A549 (cell line): Measurements from ENCODE around the gene GPRC5D. TPM values are rescaled to one million over a fixed set of nuclear protein-coding genes. Genes with fewer than 3 reads are reported as not detected.

Experiments
- ATAC-seq, 2 experiments: fragments of 200-7000 bp in 1 of 2; fragments of >200 bp in 1 of 2; cut with Nextera tagmentation in 1 of 2; cut with Tn5 transposase in 1 of 2; 3 replicates each; pipeline versions ENCODE4 v1.8.0 to v1.9.1; 2018 to 2020; ENCODE audit warnings: mild to moderate bottlenecking in 1 of 2, moderate library complexity in 1 of 2
- CTCF ChIA-PET: fragments of 300-600 bp; sonication (Branson Sonifier 250); formaldehyde crosslinking; extraction: SDS; loops from one replicate; lab custom pipeline; 2021; ENCODE audit warnings: antibody characterized with exemption, inconsistent platforms; lab: Yijun Ruan, JAX
- POLR2A ChIA-PET: fragments of 350-600 bp; formaldehyde crosslinking; extraction: SDS; loops from one replicate; lab custom pipeline; 2021; ENCODE audit warnings: antibody characterized with exemption, inconsistent platforms; lab: Yijun Ruan, JAX
- DNase-seq, 2 experiments: peaks; one replicate each; pipeline versions ENCODE4 v3.0.0 to v3.0.0-alpha.2; 2011 to 2016; ENCODE audit warnings: low read depth in 1 of 2, low spot score in 1 of 2
- FAIRE-seq: peaks from 2 replicates; lab custom pipeline; 2011; peaks lifted over from hg19 to GRCh38; lab: Jason Lieb, UNC
- H3K27ac ChIP-seq, 2 experiments: fragments of >200 bp; sonication (Bioruptor Twin); formaldehyde crosslinking; 3 replicates each; pipeline ENCODE4 v1.5.1; 2016 to 2017
- H3K4me1 ChIP-seq: fragments of >200 bp; sonication (Bioruptor Twin); formaldehyde crosslinking; 3 replicates; pipeline ENCODE4 v1.6.1; 2016
- H3K4me2 ChIP-seq: fragments of >200 bp; sonication (Bioruptor Twin); formaldehyde crosslinking; 3 replicates; pipeline ENCODE4 v1.6.1; 2016
- H3K4me3 ChIP-seq: fragments of >200 bp; sonication (Bioruptor Twin); formaldehyde crosslinking; 3 replicates; pipeline ENCODE4 v1.5.1; 2016
- H3K9me3 ChIP-seq: fragments of >200 bp; sonication (Bioruptor Twin); formaldehyde crosslinking; 3 replicates; pipeline ENCODE4 v1.6.1; 2016
- CBX2 ChIP-seq: fragments of 200-600 bp; sonication (generic); IDR thresholded peaks from 2 replicates; pipeline ENCODE4 v1.6.1; 2016; ENCODE audit warnings: low read depth, mild to moderate bottlenecking, borderline replicate concordance
- E2F6 ChIP-seq: IDR thresholded peaks from 2 replicates; pipeline ENCODE4 v1.6.1; 2012; ENCODE audit warnings: low read depth, borderline replicate concordance
- EP300 ChIP-seq, 2 experiments: fragments of >200 bp; sonication (Bioruptor Twin); formaldehyde crosslinking; IDR thresholded peaks; 2 replicates in 1 of 2; 3 replicates in 1 of 2; pipeline ENCODE4 v1.6.1; 2016 to 2017
- GATA3 ChIP-seq: IDR thresholded peaks from 2 replicates; pipeline ENCODE4 v1.6.1; 2012; ENCODE audit warnings: borderline replicate concordance
- HEYL ChIP-seq: fragments of 250-450 bp; sonication (Bioruptor Pico); IDR thresholded peaks from 2 replicates; pipeline ENCODE4 v1.8.0; 2021; ENCODE audit warnings: mild to moderate bottlenecking, moderate library complexity
- HOXA7 ChIP-seq: fragments of 250-450 bp; sonication (Bioruptor Pico); IDR thresholded peaks from 2 replicates; pipeline ENCODE4 v1.5.0; 2020; ENCODE audit warnings: mild to moderate bottlenecking, moderate library complexity
- HOXB13 ChIP-seq: fragments of 250-450 bp; sonication (Bioruptor Pico); IDR thresholded peaks from 2 replicates; pipeline ENCODE4 v1.5.0; 2020; ENCODE audit warnings: low read depth, mild to moderate bottlenecking, moderate library complexity
- HOXB5 ChIP-seq: fragments of 250-450 bp; sonication (Bioruptor Pico); IDR thresholded peaks from 2 replicates; pipeline ENCODE4 v1.5.0; 2020; ENCODE audit warnings: mild to moderate bottlenecking, moderate library complexity
- JUNB ChIP-seq: fragments of >200 bp; sonication (Bioruptor Twin); formaldehyde crosslinking; IDR thresholded peaks from 2 replicates; pipeline ENCODE4 v1.6.1; 2016
- MAFK ChIP-seq: fragments of 450-650 bp; IDR thresholded peaks from 2 replicates; pipeline ENCODE4 v1.6.1; 2014; ENCODE audit not compliant: partially characterized antibody
- MAX ChIP-seq: IDR thresholded peaks from 2 replicates; pipeline ENCODE4 v1.6.1; 2012
- MAZ ChIP-seq: fragments of 150-350 bp; IDR thresholded peaks from 2 replicates; pipeline ENCODE4 v1.6.1; 2014; ENCODE audit warnings: antibody characterized with exemption, low read depth, low read length, borderline replicate concordance
- MYC ChIP-seq: IDR thresholded peaks from 2 replicates; pipeline ENCODE4 v1.6.1; 2012; ENCODE audit warnings: mild to moderate bottlenecking, inconsistent platforms, low read length, improper control_type of control experiment, borderline replicate concordance
- NPAS2 ChIP-seq: fragments of 250-450 bp; sonication (Bioruptor Pico); IDR thresholded peaks from 2 replicates; pipeline ENCODE4 v1.8.0; 2022; ENCODE audit warnings: mild to moderate bottlenecking, moderate library complexity, borderline replicate concordance
- PBX3 ChIP-seq: IDR thresholded peaks from 2 replicates; pipeline ENCODE4 v1.6.1; 2012
- RCOR1 ChIP-seq: fragments of 150-350 bp; IDR thresholded peaks from 2 replicates; pipeline ENCODE4 v1.6.1; 2014; ENCODE audit warnings: antibody characterized with exemption, low read length, low read depth
- RFX5 ChIP-seq: fragments of 450-650 bp; IDR thresholded peaks from 2 replicates; pipeline ENCODE4 v1.7.1; 2014; ENCODE audit warnings: antibody characterized with exemption, mild to moderate bottlenecking, moderate library complexity
- TFCP2L1 ChIP-seq: fragments of 250-450 bp; sonication (Bioruptor Pico); IDR thresholded peaks from 2 replicates; pipeline ENCODE4 v1.5.0; 2021; ENCODE audit warnings: mild to moderate bottlenecking
- ZC3H11A ChIP-seq: fragments of 450-650 bp; IDR thresholded peaks from 2 replicates; pipeline ENCODE4 v1.6.1; 2014; ENCODE audit warnings: antibody characterized with exemption, mild to moderate bottlenecking
- ZNF302 ChIP-seq: fragments of 250-450 bp; sonication (Bioruptor Pico); IDR thresholded peaks from 2 replicates; pipeline ENCODE4 v1.9.0; 2021; ENCODE audit warnings: inconsistent platforms, mild to moderate bottlenecking, moderate library complexity
- ZSCAN20 ChIP-seq: fragments of 250-450 bp; sonication (Bioruptor Pico); IDR thresholded peaks from 2 replicates; pipeline ENCODE4 v1.8.0; 2022; ENCODE audit warnings: mild to moderate bottlenecking, moderate library complexity
- WGBS: methylation state at CpG from one replicate; pipeline ENCODE4 v1.1.6; 2017; ENCODE audit errors: missing lambda C conversion rate; 5-methylcytosine and 5-hydroxymethylcytosine counted together
- polyA plus RNA-seq, 4 experiments: library from polyadenylated mRNA; depleted of rRNA in 3 of 4; stranded (reverse); fragments of >200 nt; fragmentation: RNase III in 1 of 4; extraction: RNeasy Plus Mini Kit Qiagen cat#74134 plus additional on column Dnase treatment in 1 of 4; gene quantifications; 2 replicates in 3 of 4; 3 replicates in 1 of 4; pipeline ENCODE4 v1.2.3, GENCODE V29; 2011 to 2017
- TF ChIP-seq, protein P1 (sequence below): fragments of >200 bp; sonication (Bioruptor Twin); formaldehyde crosslinking; IDR thresholded peaks from 2 replicates; pipeline ENCODE4 v1.6.1; 2016

Gene GPRC5D
- polyA plus RNA-seq, 2 of the 4 experiments (the other 2 are of a cell fraction): not detected

DNA sequence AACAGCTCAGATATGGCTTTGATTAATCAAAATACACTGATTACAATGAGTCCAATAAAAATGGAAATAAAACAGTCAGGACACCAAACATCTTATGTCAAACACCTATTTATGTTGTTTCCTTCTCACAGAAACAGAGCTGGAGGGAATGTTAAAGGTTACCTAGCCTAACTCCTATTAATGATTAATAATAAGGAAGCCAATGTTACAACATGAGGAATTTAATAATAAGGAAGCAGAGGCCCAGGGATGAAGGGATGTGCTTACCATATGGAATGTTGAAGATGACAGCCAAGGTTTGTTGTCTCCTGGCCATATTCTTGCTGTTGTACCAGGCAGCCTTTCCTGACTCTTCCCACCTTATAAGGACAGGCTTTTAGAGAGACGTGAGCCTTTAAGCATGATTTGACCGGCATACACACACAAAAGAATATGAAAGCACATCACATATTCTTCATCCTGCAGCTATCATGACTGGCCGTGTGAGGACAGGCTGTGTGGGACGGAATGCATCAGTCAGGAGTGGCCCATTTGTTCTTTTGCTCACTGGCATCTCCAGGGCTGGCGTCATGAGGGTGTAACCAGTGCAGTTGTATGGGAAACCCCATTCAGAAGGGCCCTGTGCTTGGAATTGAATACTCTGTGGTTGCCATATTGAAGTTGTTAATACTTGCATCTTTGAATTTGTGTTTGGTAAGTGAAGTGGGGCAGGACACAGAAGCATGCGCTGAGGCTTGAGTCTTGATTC lies 3.1 kb upstream of the GPRC5D start:
- FAIRE-seq: no peak
- peak in 1 of 2 experiments; percentile 40 for DNase-seq

DNA sequence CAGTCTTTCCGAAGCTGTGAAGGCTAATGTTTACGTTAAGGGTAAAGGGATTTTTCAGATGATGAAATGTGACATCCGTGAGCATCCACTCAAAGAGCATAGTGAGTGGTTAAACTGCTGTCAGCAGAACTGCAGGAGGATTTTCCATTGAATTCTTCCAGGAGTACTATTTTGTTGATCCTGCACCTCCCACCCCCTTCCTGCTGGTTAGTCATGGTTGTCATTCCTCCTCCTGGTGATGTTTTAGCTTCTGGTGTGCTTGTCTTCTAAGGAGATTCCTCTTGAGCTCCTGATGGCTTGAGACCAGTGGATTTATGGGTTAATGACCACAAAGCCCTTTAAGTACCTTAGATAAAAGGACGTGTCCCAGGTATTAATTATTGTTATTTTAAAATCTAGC lies 2.4 kb upstream of the GPRC5D start:
- TF ChIP-seq RCOR1 (no peak), EP300 (IDR thresholded peaks at IDR 0.05) (no peak), ZC3H11A (no peak), MAFK (no peak), RFX5 (no peak), HOXB13 (CRISPR knock-in tag) (no peak), GATA3 (no peak), NPAS2 (CRISPR knock-in tag) (no peak), PBX3 (no peak), CBX2 (no peak), HOXA7 (CRISPR knock-in tag) (no peak), ZSCAN20 (CRISPR knock-in tag) (no peak), ZNF302 (no peak)
- Histone ChIP-seq H3K4me1 (peaks cover 16% of the 10 kb centered on the region), H3K4me2 (peak overlapping the region; percentile 58), H3K4me3 (no peak overlapping the region), H3K9me3 (no peaks in the 10 kb centered on the region), H3K27ac (no peak overlapping the region)
- ChIA-PET POLR2A (no interaction called here), CTCF (interaction anchor here (1.5 to 1.8 kb wide), 2 partner anchors 27 to 29 kb away, joined by 5 to 6 read pairs; no protein-coding TSS in a partner anchor)
- WGBS: 77% methylated on average over 4 of the region's 4 CpGs
- FAIRE-seq (no peak), DNase-seq (peak in 1 of 2 experiments; percentile 28), ATAC-seq (peak in 1 of 2 experiments; percentile 40; a peak in 3 of 6 replicates)

More for the DNA sequence above, 3.1 kb upstream of the GPRC5D start:
- H3K4me3 ChIP-seq: no peak overlapping the region
- 0 out of 6 replicates have a peak overlapping the region, but pooled peaks of 1 of the 2 experiments have one; percentile 5 for H3K27ac ChIP-seq
- ChIA-PET POLR2A (no interaction called here), CTCF (interaction anchor here (1.5 to 1.8 kb wide), 2 partner anchors 26 to 29 kb away, joined by 5 to 6 read pairs; no protein-coding TSS in a partner anchor)
- peak; percentile 54 to 65 for ATAC-seq
- H3K4me1 ChIP-seq: peaks cover 16% of the 10 kb centered on the region
- peak overlapping the region; percentile 58 for H3K4me2 ChIP-seq
- H3K9me3 ChIP-seq: no peaks in the 10 kb centered on the region
- no peak for TF ChIP-seq E2F6
- TF ChIP-seq, protein P1, sequence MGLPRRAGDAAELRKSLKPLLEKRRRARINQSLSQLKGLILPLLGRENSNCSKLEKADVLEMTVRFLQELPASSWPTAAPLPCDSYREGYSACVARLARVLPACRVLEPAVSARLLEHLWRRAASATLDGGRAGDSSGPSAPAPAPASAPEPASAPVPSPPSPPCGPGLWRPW: no peak
- no peak for TF ChIP-seq TFCP2L1 (CRISPR knock-in tag)
- no peak for TF ChIP-seq RFX5
- TF ChIP-seq JUNB: no peak
- TF ChIP-seq HEYL (CRISPR knock-in tag): no peak
- TF ChIP-seq HOXB5 (CRISPR knock-in tag): no peak
- TF ChIP-seq MYC: no peak
- TF ChIP-seq MAZ: no peak
- TF ChIP-seq MAX: no peak
- 89% methylated on average over 6 of the region's 6 CpGs for WGBS
